SK-N-SH (cell line): ENCODE measurements around the gene PNPLA8.

ENCODE experiments used
- CTCF ChIP-seq: fragments of 200-600 bp; sonication (generic); IDR thresholded peaks from 2 replicates; pipeline ENCODE4 v1.6.1; 2017; ENCODE audit warnings: antibody characterized with exemption, mild to moderate bottlenecking, moderate library complexity
- EP300 ChIP-seq, 2 experiments: IDR thresholded peaks; 2 replicates each; pipeline versions ENCODE4 v1.4.0 to v1.6.1; 2012; ENCODE audit warnings: borderline replicate concordance in 1 of 2, low read depth in 1 of 2, low read length in 1 of 2
- FOXJ3 ChIP-seq: sonication (generic); formaldehyde crosslinking; IDR thresholded peaks from 2 replicates; pipeline ENCODE4 v1.5.1; 2020; ENCODE audit warnings: mild to moderate bottlenecking, missing genetic modification reagents
- FOXM1 ChIP-seq: IDR thresholded peaks from 2 replicates; pipeline ENCODE4 v1.4.0; 2012; ENCODE audit warnings: low read depth, mild to moderate bottlenecking
- POLR2AphosphoS5 ChIP-seq: IDR thresholded peaks from 2 replicates; pipeline ENCODE4 v1.6.1; 2012; ENCODE audit warnings: low read depth, low read length
- RAD21 ChIP-seq: IDR thresholded peaks from 2 replicates; pipeline ENCODE4 v1.6.1; 2012; ENCODE audit warnings: mild to moderate bottlenecking, low read length
- REST ChIP-seq: IDR thresholded peaks from 2 replicates; pipeline ENCODE4 v1.6.1; 2012; ENCODE audit warnings: mild to moderate bottlenecking, low read depth, low read length, moderate library complexity
- TAF1 ChIP-seq: IDR thresholded peaks from 2 replicates; pipeline ENCODE4 v1.6.1; 2012; ENCODE audit warnings: low read depth, mild to moderate bottlenecking, low read length, moderate library complexity, borderline replicate concordance
- TCF12 ChIP-seq: IDR thresholded peaks from 2 replicates; pipeline ENCODE4 v1.4.0; 2012
- TEAD4 ChIP-seq: IDR thresholded peaks from 2 replicates; pipeline ENCODE4 v1.4.0; 2012; ENCODE audit warnings: mild to moderate bottlenecking, borderline replicate concordance; ENCODE audit not compliant: insufficient read depth
- USF1 ChIP-seq: IDR thresholded peaks from 2 replicates; pipeline ENCODE4 v1.4.0; 2012; ENCODE audit warnings: low read depth, borderline replicate concordance

GRCh38 chr7:108424013-108424412 lies 101.9 kb downstream of the PNPLA8 start:
- TF ChIP-seq EP300 (IDR thresholded peaks at IDR 0.05; ENCODE audit: borderline replicate concordance in 1 of 2, low read depth in 1 of 2, low read length in 1 of 2): no peak
- no peak for TF ChIP-seq CTCF
- no peak for TF ChIP-seq FOXM1
- no peak for TF ChIP-seq TEAD4
- no peak for TF ChIP-seq POLR2AphosphoS5
- no peak for TF ChIP-seq FOXJ3 (CRISPR knock-in tag)
- no peak for TF ChIP-seq REST
- no peak for TF ChIP-seq TAF1
- no peak for TF ChIP-seq USF1
- TF ChIP-seq TCF12: no peak
- TF ChIP-seq RAD21: no peak
